Activated CD4-positive, alpha-beta T cell treated with anti-CD3 and anti-CD28 coated beads, Interleukin-2, amount 50 U/mL, for 48 hours (primary cell): ENCODE measurements around the gene DPH2.
A peak's percentile ranks its signal among the peaks of the same experiment; 100 is the strongest.

Source experiments
- DNase-seq, 2 experiments: peaks; one replicate each; pipeline ENCODE4 v3.0.0-alpha.2; 2020

DPH2 gene

GRCh38 chr1:43984855-43985254 is 15.0 kb downstream of the DPH2 start:
- no peak for DNase-seq

DNA sequence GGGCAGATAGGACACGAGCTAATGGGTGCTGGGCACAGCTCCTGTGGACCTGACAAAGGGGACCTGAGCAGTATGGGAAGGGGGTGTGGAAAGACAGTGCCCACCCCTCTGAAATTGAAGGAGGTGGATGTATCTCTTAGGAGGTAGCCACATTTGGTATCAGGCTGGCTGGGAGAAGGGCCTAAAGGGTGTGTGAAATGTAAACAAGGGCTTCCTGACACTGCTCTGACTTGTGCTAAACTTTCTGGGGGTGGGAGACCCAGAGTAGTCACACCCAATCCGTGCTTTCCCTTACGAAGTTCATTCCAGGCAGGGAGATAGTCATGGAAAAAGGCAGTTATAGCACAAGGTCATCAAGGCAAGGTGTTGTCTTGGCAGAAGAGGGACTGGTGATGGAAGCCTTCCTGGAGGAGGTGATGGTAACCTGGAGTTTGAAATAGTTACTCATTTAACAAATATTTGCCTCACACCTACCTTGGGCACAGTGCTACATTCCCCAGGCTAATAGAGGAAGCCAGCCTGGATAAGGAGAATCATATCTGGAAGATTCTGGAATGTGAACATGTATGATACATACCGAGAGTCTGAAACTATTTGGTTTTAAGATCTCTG is 16.3 kb downstream of the DPH2 start:
- no peak for DNase-seq

DNA sequence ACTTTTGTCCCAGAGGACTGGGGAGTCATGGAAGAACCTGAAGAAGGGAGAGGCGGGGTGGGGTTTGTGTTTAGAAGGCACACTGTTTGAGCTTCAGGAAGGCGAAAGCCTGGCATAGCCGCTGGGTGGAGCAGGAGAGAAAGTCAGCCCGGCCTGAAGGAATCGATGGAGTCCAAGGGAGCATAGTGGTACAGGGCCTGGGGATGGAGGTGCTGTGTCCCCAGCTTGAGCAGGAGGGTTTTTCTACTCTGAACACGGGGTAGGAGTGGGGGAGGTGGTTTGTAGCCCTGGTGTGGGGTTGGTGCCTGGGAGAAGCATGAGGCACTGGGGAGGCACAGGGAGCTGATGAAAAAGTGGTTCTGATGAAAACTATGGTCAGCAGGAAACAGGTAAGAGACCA is 16.9 kb downstream of the DPH2 start:
- no peak for DNase-seq

- no peak for DNase-seq
These were observed 17.5 kb downstream of the DPH2 start for GRCh38 chr1:43987159-43987902.

DNA sequence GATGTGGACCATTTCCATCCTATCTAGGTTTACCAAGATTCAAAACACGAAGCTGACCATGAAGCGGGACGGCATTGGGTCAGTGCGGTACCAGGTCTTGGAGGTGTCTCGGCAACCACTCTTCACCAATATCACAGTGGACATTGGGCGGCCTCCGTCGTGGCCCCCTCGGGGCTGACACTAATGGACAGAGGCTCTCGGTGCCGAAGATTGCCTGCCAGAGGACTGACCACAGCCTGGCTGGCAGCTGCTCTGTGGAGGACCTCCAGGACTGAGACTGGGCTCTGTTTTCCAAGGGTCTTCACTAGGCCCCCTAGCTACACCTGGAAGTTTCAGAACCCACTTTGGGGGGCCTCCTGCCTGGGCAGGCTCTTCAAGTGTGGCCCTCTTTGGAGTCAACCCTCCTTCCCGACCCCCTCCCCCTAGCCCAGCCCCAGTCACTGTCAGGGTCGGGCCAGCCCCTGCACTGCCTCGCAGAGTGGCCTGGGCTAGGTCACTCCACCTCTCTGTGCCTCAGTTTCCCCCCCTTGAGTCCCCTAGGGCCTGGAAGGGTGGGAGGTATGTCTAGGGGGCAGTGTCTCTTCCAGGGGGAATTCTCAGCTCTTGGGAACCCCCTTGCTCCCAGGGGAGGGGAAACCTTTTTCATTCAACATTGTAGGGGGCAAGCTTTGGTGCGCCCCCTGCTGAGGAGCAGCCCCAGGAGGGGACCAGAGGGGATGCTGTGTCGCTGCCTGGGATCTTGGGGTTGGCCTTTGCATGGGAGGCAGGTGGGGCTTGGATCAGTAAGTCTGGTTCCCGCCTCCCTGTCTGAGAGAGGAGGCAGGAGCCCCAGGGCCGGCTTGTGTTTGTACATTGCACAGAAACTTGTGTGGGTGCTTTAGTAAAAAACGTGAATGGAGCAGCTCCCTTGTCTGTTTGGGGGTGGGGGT is 20.7 kb downstream of the DPH2 start:
- DNase-seq: peak in 1 of 2 experiments; percentile 13

- DNase-seq: no peak
These were observed 21.3 kb downstream of the DPH2 start for GRCh38 chr1:43991200-43991475.

DNA sequence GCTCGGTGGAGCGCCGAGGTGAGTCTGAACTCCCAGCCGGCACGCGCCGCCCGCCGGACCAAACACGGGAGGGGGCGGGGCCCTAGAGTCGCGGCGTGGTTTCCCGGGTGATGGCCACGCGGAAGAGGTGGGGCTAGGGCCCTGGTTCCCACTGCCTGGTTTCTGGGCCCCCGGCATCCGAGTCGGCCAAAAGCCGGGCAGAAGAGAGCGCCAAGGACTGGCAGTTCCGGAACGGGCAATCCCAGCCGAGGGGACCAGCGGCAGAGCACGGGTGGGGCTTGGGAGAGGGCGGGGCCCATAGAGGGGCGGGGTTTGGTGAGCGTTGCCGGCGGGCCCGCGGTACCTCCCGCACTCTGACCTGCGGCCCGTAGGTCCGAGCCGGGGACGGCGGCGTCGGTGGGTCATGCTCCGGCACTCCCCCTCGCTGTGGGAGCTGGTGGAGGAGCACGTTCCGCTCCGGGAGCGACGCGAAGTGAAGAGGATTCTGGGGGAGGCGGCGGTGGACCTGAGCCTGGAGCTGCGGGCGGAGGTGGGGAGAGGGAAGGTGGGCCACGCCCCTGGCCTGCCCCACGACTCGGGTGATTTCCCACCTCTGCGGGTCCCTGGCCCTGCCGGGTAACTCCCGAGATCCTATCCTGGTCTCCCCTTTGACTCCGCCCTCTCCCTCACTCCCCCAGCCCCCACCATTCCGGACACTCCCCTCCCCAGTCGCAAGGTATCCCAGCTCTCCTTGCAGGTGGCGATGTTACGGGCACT is 21.8 kb downstream of the DPH2 start, which contains the start of gene CCDC24:
Gene CCDC24 (plus strand): TSS at position 124 of the 756 bp plus-strand sequence. CDS start 280 bp downstream, at position 404.
- DNase-seq: peak; percentile 83 to 85

DNA sequence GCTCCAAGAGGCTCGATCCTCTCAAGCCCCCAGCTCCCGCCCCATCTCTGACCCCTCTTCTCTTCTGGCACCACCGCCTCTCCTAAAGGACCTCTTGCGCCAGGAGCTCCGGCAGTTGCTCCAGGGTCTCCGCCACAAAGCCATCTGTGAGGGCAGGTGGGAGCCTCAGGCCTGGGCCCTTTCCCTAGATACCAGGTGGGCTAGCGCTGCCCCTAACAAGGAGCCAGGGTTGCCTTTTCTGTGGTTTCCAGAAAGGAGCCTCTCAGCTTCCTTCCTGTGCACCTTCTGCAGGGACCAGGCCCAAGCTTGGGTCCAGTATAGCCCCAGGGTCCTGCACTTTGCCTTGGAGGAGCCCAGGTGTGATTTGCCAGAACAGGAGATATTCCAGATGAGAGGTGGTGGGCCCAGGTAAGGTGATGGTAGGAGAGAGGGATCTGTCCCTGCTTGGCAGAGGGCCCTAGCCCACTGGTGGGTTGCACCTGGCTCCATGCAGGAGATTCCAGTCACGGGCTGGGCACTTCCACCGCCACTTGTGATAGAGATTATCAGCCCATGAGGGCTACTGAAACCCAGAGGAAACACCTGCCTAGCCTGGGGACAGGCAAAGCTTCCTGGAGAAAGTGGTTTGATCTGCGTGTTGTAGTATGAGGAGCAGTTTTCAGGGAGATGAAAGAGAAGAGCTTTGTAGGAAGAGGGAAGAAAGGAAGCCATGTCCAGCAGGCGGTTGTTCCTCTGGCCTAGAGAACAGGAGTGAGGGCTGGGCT is 22.6 kb downstream of the DPH2 start:
- no peak for DNase-seq

DNA sequence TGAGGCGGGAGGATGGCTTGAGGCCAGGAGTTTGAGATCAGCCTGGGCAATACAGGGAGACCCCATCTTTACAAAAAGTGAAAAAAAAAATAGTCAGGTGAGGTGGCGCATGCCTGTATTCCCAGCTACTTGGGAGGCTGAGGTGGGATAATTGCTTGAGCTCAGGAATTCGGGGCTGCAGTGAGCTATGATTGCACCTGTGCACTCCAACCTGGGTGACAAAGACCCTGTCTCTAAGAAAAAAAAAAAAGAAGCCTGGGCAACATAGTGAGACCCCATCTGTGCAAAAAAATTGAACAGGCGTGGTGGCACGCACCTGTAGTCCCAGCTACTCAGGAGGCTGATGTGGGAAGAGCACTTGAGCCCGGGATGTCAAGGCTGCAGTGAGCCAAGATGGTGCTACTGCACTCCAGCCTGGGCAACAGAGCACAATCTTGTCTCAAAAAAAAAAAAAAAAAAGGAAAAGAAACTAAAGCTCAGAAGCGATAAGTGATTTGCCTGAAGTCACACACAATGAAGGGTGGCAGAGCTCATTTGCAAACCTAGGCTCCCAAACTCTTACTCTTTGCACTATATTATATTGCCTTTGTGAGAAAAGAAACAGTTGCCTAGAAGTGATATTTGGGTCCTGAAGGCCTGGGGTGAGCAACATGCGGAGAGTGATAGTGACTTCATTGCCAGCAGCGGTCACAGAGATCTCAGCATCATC is 23.6 kb downstream of the DPH2 start:
- DNase-seq: no peak

DNA sequence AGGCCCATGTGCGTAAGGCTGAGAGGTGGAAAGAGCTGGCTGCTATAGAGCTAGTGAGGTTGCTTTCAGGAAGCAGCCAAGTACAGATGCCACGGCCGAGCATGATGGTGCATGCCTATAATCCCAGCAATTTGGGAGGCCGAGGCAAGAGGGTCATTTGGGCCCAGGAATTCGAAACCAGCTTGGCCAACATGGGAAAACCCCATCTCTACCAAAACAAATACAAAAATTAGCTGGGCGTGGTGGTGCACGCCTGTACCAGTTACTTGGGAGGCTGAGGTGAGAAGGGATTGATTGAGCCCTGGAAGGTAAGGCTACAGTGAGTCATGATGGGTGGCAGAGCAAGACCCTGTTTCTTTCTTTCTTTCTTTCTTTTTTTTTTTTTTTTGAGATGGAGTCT is 24.3 kb downstream of the DPH2 start:
- no peak for DNase-seq

GRCh38 chr1:43994794-43995790 is 25.3 kb downstream of the DPH2 start:
- no peak for DNase-seq

DNA sequence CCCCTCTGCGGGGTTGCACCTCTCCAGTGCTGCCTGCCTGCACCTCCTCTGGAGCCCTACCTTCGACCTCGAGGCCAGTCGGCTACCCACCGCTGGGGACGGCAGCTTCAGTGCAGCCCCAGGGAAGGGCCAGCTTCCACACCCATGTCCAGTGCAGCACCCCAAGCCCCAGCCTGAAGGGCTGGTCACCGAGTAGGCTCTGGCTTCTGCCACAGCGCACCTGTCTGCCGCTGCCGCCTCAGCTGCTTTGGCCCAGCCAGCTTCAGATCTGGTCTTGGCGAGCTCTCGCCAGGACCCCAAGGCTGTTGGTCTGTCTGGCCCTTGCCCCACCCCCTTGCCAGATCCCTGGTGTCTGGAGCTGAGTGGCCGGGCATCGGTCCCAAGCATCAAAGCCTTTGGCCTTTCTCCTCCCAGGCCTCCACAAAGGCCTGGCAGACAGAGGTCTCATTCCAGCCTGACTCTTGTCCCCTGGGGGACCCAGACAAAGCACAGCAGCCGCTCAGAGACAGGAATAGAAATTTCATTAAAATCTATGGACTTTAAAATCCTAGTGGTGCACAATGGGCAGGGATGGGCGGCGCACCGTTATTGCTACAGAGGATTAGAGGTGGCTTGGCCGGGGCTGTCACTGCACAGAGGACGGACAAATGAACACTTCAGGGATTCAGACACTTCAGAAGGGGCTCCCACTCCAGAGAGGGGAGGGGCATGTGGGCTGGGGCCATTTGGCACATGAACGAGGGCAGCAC is 26.3 kb downstream of the DPH2 start:
- no peak for DNase-seq

- no peak for DNase-seq
These were observed 26.9 kb downstream of the DPH2 start for GRCh38 chr1:43996733-43997115.

GRCh38 chr1:43997295-43997999 is 27.6 kb downstream of the DPH2 start:
- no peak for DNase-seq

DNA sequence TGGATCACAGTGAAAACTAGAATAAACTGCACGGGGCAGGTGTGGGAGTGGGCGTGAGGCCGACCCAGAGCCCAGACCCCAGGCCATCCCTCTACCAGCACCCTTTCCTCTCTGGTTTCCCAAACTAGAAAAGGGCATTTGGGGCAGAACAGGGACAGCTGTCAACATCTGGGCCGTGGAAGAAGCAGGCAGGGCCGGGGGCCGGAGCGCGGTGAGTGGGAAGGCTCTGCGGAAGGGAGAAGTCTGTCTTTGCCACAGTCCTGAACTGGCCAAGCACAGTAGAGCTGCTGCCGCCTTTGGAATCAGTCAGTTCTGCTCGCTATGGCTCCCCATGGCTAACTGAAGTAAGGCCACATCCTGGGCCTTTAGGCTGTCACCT is 28.2 kb downstream of the DPH2 start:
- no peak for DNase-seq

- DNase-seq: no peak
These were observed 29.6 kb downstream of the DPH2 start for GRCh38 chr1:43999455-43999854.

DNA sequence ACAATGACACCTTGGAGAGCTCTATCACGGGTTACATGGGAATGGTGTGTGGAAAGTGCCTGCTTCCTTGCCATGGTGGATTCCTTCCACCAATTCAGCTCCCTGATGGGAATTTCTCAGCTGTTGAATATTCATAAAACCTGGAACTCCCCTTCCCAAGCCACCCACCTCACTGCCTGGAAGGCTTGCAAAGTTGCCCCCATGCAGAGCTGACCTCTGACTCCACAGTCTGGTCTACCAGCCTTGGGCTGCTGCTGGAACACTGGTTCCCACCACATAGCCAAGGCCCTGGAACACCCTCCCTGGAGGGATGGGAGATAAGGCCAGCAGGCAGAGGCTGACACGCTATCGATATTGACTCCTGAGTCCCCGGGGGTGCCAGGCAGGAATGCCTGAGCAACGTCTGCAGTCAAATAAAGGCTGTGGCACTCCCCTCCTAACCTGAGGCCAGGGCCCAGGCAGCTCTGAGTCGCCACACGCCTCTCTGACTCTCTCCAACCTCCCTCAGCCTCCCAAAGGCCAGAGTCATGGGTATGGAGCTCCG is 30.4 kb downstream of the DPH2 start:
- no peak for DNase-seq

DNA sequence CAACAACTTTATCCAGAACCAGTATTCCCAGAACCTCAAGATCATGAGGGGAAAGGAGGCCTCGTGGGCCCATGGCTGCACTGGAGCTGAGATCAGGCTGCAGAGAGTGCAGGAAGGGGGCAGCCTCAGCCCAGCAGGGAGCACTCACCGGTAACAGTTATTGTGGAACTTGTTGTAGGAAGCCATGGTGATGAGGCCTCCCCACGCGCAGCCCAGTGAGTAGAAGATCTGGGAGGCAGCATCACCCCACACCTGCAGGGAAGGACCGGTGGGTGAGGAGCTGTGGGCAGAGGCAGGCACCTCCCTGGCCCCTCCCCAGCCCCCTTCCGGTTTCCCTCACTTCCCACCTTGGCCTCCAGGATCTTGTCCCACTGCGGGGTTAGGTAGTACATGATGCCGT is 32.4 kb downstream of the DPH2 start:
- no peak for DNase-seq
